ENCODE measurements around the gene IMMP2L.

IMMP2L gene

DNA sequence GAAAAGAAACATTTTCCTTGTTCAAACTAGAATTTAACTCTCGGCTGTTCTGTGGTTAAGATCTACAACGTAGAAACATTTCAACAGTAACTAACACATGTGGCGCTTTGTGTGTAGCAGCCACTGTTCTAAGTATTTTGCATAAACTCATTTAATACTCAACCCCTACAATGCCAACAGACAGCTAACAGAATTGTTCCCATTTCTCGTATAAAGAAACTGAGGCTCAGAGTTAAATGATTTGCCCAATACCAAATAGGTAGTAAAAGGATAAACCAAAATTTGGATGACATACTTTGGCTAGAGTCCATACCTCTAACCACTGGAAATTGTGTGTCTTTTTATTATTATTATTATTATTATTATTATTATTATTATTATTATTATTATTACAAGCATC is 543.8 kb downstream of the IMMP2L start:
- TF ChIP-seq HDGF (IDR thresholded peaks at IDR 0.05; ENCODE audit: borderline replicate concordance) (no peak), BHLHE40 (IDR thresholded peaks at IDR 0.05; ENCODE audit: borderline replicate concordance) (no peak), SUZ12 (IDR thresholded peaks at IDR 0.05) (no peak), L3MBTL2 (conservative IDR thresholded peaks at IDR 0.05) (no peak), FOXM1 (IDR thresholded peaks at IDR 0.05; ENCODE audit: borderline replicate concordance) (no peak)
- TF ChIP-seq, protein P1, sequence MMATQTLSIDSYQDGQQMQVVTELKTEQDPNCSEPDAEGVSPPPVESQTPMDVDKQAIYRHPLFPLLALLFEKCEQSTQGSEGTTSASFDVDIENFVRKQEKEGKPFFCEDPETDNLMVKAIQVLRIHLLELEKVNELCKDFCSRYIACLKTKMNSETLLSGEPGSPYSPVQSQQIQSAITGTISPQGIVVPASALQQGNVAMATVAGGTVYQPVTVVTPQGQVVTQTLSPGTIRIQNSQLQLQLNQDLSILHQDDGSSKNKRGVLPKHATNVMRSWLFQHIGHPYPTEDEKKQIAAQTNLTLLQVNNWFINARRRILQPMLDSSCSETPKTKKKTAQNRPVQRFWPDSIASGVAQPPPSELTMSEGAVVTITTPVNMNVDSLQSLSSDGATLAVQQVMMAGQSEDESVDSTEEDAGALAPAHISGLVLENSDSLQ (IDR thresholded peaks at IDR 0.05), result no peak
- POLR2A ChIA-PET, result no interaction called here
- no peak for DNase-seq (ENCODE audit: extremely low spot score)
- CTCF ChIA-PET, result no interaction called here

DNA sequence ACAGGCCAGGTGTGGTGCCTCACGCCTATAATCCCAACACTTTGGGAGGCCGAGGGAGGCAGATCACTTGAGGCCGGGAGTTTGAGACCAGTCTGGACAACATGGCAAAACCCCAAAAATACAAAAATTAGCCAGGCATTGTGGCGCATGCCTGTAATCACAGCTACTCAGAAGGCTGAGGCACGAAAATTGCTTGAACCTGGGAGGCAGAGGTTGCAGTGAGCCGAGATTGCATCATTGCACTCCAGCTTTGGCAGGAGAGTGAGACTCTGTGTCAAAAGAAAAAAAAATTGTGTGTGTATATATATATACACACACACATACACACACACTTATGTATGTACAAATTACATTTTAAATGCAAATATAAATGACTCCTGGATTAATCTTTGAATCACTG is 548.2 kb downstream of the IMMP2L start:
- POLR2A ChIA-PET, result no interaction called here
- CTCF ChIA-PET, result no interaction called here

DNA sequence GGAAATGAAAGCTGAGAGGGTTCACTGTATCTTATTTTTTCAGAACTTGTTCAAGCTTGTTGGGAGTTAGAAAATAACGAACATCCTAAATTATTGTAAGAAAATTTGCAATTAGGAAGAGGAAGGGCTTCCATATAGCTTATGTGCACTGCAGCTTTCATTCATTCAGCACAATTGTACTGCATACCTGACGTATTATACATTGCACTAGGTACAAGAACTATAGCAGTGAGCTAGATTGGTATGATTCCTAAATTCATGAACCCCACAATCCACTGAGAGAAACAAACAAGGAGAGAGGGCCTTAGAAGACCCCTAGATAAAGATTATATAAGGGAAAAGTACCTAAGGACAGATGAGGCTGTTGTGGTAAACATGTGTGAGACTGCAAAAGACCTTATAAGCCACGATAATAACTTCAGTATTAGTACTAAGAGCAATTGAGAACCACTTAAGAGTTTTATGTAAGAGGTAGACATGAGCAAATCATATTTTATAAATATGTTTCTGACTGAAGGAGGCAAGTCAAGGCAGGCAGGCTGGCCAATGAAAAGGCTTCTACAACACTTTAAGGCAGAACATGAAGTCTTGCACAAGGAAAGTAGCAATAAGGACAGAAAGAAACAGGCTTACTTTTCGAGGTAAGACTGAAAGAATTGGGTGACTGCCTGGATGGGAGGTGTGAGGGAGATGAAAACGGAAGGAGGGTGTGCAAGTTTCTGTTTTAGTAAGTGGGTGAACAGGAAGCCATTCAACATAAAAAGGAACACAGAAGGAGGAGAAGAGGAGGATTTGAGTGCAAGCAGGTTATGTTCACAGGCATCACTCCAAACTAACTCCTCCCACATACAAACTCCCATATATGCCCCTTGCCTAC is 549.3 kb downstream of the IMMP2L start:
- POLR2A ChIA-PET, result no interaction called here
- no peak for DNase-seq (ENCODE audit: extremely low spot score)
- CTCF ChIA-PET, result no interaction called here
- TF ChIP-seq FOXM1 (IDR thresholded peaks at IDR 0.05; ENCODE audit: borderline replicate concordance), result no peak
- TF ChIP-seq, protein P1 (IDR thresholded peaks at IDR 0.05), result no peak

More for the DNA sequence above, 548.2 kb downstream of the IMMP2L start:
- TF ChIP-seq HDGF (IDR thresholded peaks at IDR 0.05; ENCODE audit: borderline replicate concordance) (no peak), ARNT (IDR thresholded peaks at IDR 0.05) (no peak), LEF1 (IDR thresholded peaks at IDR 0.05; ENCODE audit: borderline replicate concordance) (no peak), FOXA1 (IDR thresholded peaks at IDR 0.05) (no peak), TARDBP (IDR thresholded peaks at IDR 0.05) (no peak), FOXK2 (IDR thresholded peaks at IDR 0.05) (no peak), SUZ12 (IDR thresholded peaks at IDR 0.05) (no peak), BHLHE40 (IDR thresholded peaks at IDR 0.05; ENCODE audit: borderline replicate concordance) (no peak), FOXM1 (IDR thresholded peaks at IDR 0.05; ENCODE audit: borderline replicate concordance) (no peak), ELF4 (IDR thresholded peaks at IDR 0.05) (no peak), NFRKB (IDR thresholded peaks at IDR 0.05) (no peak)
- DNase-seq (ENCODE audit: extremely low spot score), result no peak

DNA sequence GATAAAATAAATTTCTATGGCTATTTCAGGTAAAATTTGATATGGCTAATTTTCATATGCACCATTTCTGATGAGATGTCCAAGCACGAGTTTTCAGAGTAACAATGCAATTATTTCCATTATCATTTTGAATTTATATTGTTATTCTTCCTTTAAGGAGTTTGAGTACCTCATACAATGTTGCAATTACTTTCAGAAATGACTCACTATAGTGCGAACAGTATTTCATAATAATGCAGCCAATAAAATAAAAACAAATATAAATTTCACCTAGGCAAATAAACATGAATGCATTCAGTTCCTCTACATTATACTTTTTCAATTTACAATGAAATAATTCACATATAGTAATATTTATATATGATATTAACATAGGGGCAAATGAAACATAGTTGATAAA is 550.1 kb downstream of the IMMP2L start:
- ChIA-PET CTCF (no interaction called here), POLR2A (no interaction called here)
- TF ChIP-seq HDGF (IDR thresholded peaks at IDR 0.05; ENCODE audit: borderline replicate concordance), result no peak
- TF ChIP-seq FOXK2 (IDR thresholded peaks at IDR 0.05), result no peak
- TF ChIP-seq ZNF384 (IDR thresholded peaks at IDR 0.05), result no peak
- TF ChIP-seq, protein P1 (IDR thresholded peaks at IDR 0.05), result no peak
- TF ChIP-seq CTBP1 (IDR thresholded peaks at IDR 0.05; ENCODE audit: borderline replicate concordance), result no peak
- no peak for TF ChIP-seq SP1 (IDR thresholded peaks at IDR 0.05)
- TF ChIP-seq BHLHE40 (IDR thresholded peaks at IDR 0.05; ENCODE audit: borderline replicate concordance), result no peak
- no peak for TF ChIP-seq TARDBP (IDR thresholded peaks at IDR 0.05)
- TF ChIP-seq ARNT (IDR thresholded peaks at IDR 0.05), result no peak
- no peak for TF ChIP-seq LEF1 (IDR thresholded peaks at IDR 0.05; ENCODE audit: borderline replicate concordance)
- no peak for DNase-seq (ENCODE audit: extremely low spot score)

DNA sequence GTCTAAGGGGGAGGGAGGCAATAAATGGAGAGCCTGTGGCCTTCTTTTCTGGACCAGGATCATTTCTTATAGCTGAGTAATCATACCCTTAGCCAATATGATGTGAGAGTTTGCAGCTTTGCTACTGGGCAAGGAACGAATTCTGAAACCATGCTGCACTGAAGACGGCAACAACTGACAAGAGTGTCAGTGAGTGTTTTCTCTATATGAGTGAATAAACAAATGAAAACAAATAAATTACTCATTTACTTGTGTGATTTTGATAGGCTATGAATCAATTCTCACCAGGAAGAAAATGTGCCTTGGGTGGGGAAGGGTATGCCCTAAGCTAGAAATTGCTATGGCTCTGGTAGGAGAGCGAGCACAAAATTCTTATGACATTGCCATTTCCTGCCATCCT is 550.8 kb downstream of the IMMP2L start:
- POLR2A ChIA-PET, result no interaction called here
- DNase-seq (ENCODE audit: extremely low spot score), result no peak
- CTCF ChIA-PET, result no interaction called here
- TF ChIP-seq CTBP1 (IDR thresholded peaks at IDR 0.05; ENCODE audit: borderline replicate concordance), result no peak
- no peak for TF ChIP-seq SUZ12 (IDR thresholded peaks at IDR 0.05)
- no peak for TF ChIP-seq NFRKB (IDR thresholded peaks at IDR 0.05)
- TF ChIP-seq ARNT (IDR thresholded peaks at IDR 0.05), result no peak
- TF ChIP-seq FOXM1 (IDR thresholded peaks at IDR 0.05; ENCODE audit: borderline replicate concordance), result no peak
- no peak for TF ChIP-seq LEF1 (IDR thresholded peaks at IDR 0.05; ENCODE audit: borderline replicate concordance)
- TF ChIP-seq FOXK2 (IDR thresholded peaks at IDR 0.05), result no peak

DNA sequence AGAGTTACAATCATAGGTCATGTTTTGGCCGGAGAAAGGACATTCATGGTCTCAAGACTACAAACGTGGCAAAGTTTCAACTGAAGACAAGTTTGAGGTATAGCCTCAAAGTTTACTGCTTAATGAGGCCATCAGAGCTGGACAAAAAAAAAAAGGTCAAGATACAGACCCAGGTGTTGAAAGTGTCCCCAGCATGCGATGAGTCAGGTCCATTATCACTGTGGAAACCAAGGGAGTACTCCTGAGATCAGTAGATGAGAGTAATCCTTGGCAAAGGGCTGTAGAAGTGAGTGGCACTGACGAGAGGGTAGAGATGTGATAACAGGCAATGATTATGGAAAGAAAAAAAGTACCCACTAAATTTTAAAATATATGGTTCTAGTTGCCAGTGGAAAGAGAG is 551.5 kb downstream of the IMMP2L start:
- ChIA-PET POLR2A (no interaction called here), CTCF (no interaction called here)
- TF ChIP-seq TARDBP (IDR thresholded peaks at IDR 0.05) (no peak), SP1 (IDR thresholded peaks at IDR 0.05) (no peak), CTBP1 (IDR thresholded peaks at IDR 0.05; ENCODE audit: borderline replicate concordance) (no peak), LEF1 (IDR thresholded peaks at IDR 0.05; ENCODE audit: borderline replicate concordance) (no peak), ZNF384 (IDR thresholded peaks at IDR 0.05) (no peak), L3MBTL2 (conservative IDR thresholded peaks at IDR 0.05) (no peak), FOXA1 (IDR thresholded peaks at IDR 0.05) (no peak)
- DNase-seq (ENCODE audit: extremely low spot score), result no peak

DNA sequence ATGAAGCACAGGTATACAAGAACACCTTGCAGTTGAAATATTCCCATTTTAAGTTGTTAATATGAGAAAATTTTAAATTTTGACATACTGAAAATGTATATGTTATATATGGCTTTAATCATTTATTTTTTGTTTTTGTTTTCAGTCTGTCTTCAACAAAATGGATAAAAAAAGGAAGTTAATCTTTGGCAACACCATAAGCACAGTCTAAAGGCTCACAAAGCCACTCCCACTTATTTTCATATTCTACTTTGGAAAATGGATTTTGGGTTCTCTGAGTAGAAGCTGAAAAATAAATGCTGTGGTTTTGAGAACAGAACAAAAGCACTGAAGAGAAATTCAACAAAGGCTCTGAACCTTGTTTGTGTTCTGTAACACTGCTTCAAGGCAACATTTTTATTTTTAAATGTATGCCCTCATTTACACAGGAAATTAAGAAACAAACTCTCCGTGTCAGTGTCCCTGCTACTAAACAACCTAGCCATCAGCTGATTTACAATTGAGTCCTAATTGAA is 552.7 kb downstream of the IMMP2L start:
- POLR2A ChIA-PET, result no interaction called here
- DNase-seq (ENCODE audit: extremely low spot score), result no peak
- TF ChIP-seq LEF1 (IDR thresholded peaks at IDR 0.05; ENCODE audit: borderline replicate concordance), result no peak
- TF ChIP-seq SUZ12 (IDR thresholded peaks at IDR 0.05), result no peak
- no peak for TF ChIP-seq NFRKB (IDR thresholded peaks at IDR 0.05)
- no peak for TF ChIP-seq L3MBTL2 (conservative IDR thresholded peaks at IDR 0.05)
- no peak for TF ChIP-seq ARNT (IDR thresholded peaks at IDR 0.05)
- TF ChIP-seq BHLHE40 (IDR thresholded peaks at IDR 0.05; ENCODE audit: borderline replicate concordance), result no peak
- TF ChIP-seq, protein P1 (IDR thresholded peaks at IDR 0.05), result no peak
- no peak for TF ChIP-seq TARDBP (IDR thresholded peaks at IDR 0.05)
- CTCF ChIA-PET, result no interaction called here
